ENCODE results near the gene DOLK. TPM values are rescaled to one million over a fixed set of nuclear protein-coding genes. Genes with fewer than 3 reads are reported as not detected.
A peak's percentile ranks its signal among the peaks of the same experiment; 100 is the strongest.

The DOLK gene
- total and polyA plus RNA-seq, 10 of the 15 experiments (the other 5 are each of a cell fraction or from before 2014, with no cell fraction given): 1.9 to 18.2 (median 9.1) TPM

DNA sequence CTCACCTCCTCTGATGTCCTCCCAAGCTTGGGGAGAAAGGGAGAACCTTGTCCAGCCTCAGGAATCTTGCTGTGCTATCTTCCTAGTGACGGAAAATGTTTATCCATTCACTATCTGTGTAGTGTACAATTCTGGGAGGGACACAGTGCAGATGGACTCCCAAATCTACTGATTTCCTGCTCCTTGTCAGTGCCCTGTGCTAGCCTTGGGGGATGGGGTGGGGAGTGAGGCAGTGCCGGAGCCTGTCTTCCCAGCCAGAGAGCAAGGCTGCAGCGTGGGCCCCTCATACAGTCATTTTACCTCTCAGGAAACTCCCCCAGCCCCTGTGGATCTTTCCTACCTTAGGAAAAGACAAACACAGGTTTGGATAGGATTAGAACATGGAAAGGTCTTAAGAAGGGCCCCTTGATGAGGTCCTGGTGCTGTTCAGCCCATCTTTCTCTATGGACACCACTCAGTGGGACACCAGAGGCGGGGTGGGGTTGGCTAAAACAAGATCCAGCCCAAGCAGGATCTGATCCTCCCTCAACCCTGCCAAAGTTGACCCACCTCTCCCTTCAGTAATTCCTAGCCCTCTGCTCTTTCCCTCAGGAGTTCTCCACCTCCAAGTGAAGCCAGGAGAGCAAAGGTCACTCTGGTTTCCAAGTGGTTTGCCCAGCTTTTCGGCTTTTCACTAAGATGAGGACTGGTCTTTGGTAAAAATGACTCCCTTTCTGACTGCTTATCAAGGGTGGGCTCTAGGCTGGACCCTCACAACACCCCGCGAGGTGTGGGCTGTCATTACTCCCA is 3.4 kb downstream of the DOLK start:
- H3K36me3 ChIP-seq (ENCODE audit: control insufficient read depth in 2 of 2, insufficient read depth in 2 of 2, low read length in 1 of 2): no peaks in the 10 kb centered on the region
- POLR2A ChIA-PET: no interaction called here
- H2AFZ ChIP-seq (ENCODE audit: control insufficient read depth, low read depth, low read length): no peak overlapping the region
- 83% methylated on average over 7 of the region's 7 CpGs for WGBS (ENCODE audit: insufficient coverage, insufficient replicate concordance, low lambda C conversion rate, missing lambda C conversion rate)
- BruUV-seq (replicated peaks): TSS peak; percentile 42
- no peak for TF ChIP-seq SUZ12 (IDR thresholded peaks at IDR 0.05; ENCODE audit: unreplicated experiment)
- TF ChIP-seq BACH1 (IDR thresholded peaks at IDR 0.05; ENCODE audit: borderline replicate concordance): no peak
- TF ChIP-seq STAT3 (IDR thresholded peaks at IDR 0.05; ENCODE audit: low read depth, low read length): no peak
- TF ChIP-seq CHD1 (IDR thresholded peaks at IDR 0.05; ENCODE audit: low read depth, low read length): no peak
- no peak for TF ChIP-seq ZSCAN29 (IDR thresholded peaks at IDR 0.05)
- TF ChIP-seq ZNF274 (IDR thresholded peaks at IDR 0.05; ENCODE audit: insufficient read depth, insufficient read length): no peak
- TF ChIP-seq CHD4 (IDR thresholded peaks at IDR 0.05): no peak
- no peak for TF ChIP-seq ZZZ3 (IDR thresholded peaks at IDR 0.05; ENCODE audit: control insufficient read depth, insufficient read length, low read depth)
- TF ChIP-seq MTA3 (IDR thresholded peaks at IDR 0.05; ENCODE audit: borderline replicate concordance, low read length): no peak
- no peak for TF ChIP-seq ASH2L (IDR thresholded peaks at IDR 0.05; ENCODE audit: borderline replicate concordance, low read depth)
- TF ChIP-seq ZNF217 (IDR thresholded peaks at IDR 0.05): no peak
- no peak for TF ChIP-seq YBX1 (IDR thresholded peaks at IDR 0.05)
- no peak for TF ChIP-seq CHD2 (IDR thresholded peaks at IDR 0.05; ENCODE audit: borderline replicate concordance, low read depth, low read length)
- TF ChIP-seq RB1 (IDR thresholded peaks at IDR 0.05; ENCODE audit: borderline replicate concordance): no peak
- no peak for TF ChIP-seq PML (IDR thresholded peaks at IDR 0.05; ENCODE audit: low read length)
- TF ChIP-seq HCFC1 (IDR thresholded peaks at IDR 0.05; ENCODE audit: low read length): no peak
- TF ChIP-seq HDGF (IDR thresholded peaks at IDR 0.05): no peak
- no peaks in the 10 kb centered on the region for H3K9me3 ChIP-seq (replicated peaks; ENCODE audit: control insufficient read depth, insufficient read depth, low read length)
- CTCF ChIA-PET: no interaction called here
- DNase-seq (ENCODE audit: low read depth, low spot score) (no peak), ATAC-seq (no peak), FAIRE-seq (no peak)
- H3K27ac ChIP-seq (ENCODE audit: control insufficient read depth, insufficient read depth): no peak overlapping the region
- H3K4me3 ChIP-seq: no peak overlapping the region
- SMC1A ChIA-PET (ENCODE audit: uncharacterized antibody, unreplicated experiment): no interaction called here
- H3K79me2 ChIP-seq (ENCODE audit: control insufficient read depth, insufficient read depth, low read length): peaks cover 20% of the 10 kb centered on the region
- H3K4me1 ChIP-seq (ENCODE audit: control insufficient read depth, insufficient read depth, low read length): peaks cover 6% of the 10 kb centered on the region
- in situ Hi-C loops (cut with MboI): no loop called here
- RAD21 ChIA-PET (ENCODE audit: unreplicated experiment): no interaction called here
- no peak overlapping the region for H3K9ac ChIP-seq (ENCODE audit: control insufficient read depth, insufficient read depth, low read length)
- H4K20me1 ChIP-seq (ENCODE audit: control insufficient read depth, insufficient read depth): no peaks in the 10 kb centered on the region
- intact Hi-C loops (cut with micrococcal nuclease; ENCODE audit: unreplicated experiment): no loop called here
- no peak overlapping the region for H3K4me2 ChIP-seq (ENCODE audit: control insufficient read depth, insufficient read depth)
- H3K27me3 ChIP-seq (replicated peaks in 1 of 2; ENCODE audit: control insufficient read depth in 2 of 2, insufficient read depth in 2 of 2, low read length in 1 of 2): no peaks in the 10 kb centered on the region
